Stimulated activated effector memory CD8-positive, alpha-beta T cell treated with anti-CD3 and anti-CD28 coated beads, Interleukin-12 subunit alpha, Interleukin-12 subunit beta, amount 100 ng/mL, for 72 hours (primary cell): ENCODE results near the gene UNG.

Experiments used
- ATAC-seq: fragments of 150-1000 bp; cut with Tn5 transposase; 2 replicates; pipeline ENCODE4 v1.10.0; 2021
- DNase-seq, 2 donors: peaks; one replicate each; pipeline ENCODE4 v3.0.0; 2021 to 2022; ENCODE audit warnings: low spot score in 2 of 2
- H3K27ac Mint-ChIP-seq: one replicate; pipeline ENCODE4 v1.8.0; 2022; ENCODE audit warnings: mild to moderate bottlenecking, mixed read lengths
- H3K36me3 Mint-ChIP-seq: one replicate; pipeline ENCODE4 v1.8.0; 2022; ENCODE audit warnings: mild to moderate bottlenecking, mixed read lengths
- H3K4me1 Mint-ChIP-seq: one replicate; pipeline ENCODE4 v1.8.0; 2022; ENCODE audit warnings: mixed read lengths
- H3K4me3 Mint-ChIP-seq: one replicate; pipeline ENCODE4 v1.8.0; 2022; ENCODE audit warnings: mild to moderate bottlenecking, mixed read lengths
- H3K9me3 Mint-ChIP-seq: one replicate; pipeline ENCODE4 v1.8.0; 2022; ENCODE audit warnings: mixed read lengths

UNG gene

GRCh38 chr12:109102491-109102890, 5.1 kb downstream of the UNG start:
- Mint-ChIP-seq H3K4me1 (peaks cover 28% of the 10 kb centered on the region), H3K27ac (no peak overlapping the region), H3K9me3 (no peaks in the 10 kb centered on the region), H3K36me3 (peaks cover 97% of the 10 kb centered on the region), H3K4me3 (no peak overlapping the region)
- no peak for ATAC-seq
- DNase-seq, result no peak

- Mint-ChIP-seq H3K4me1 (peaks cover 7% of the 10 kb centered on the region), H3K36me3 (peaks cover 97% of the 10 kb centered on the region), H3K27ac (peak overlapping the region; percentile 9), H3K9me3 (no peaks in the 10 kb centered on the region), H3K4me3 (no peak overlapping the region)
- ATAC-seq (no peak), DNase-seq (no peak)
These were observed 7.8 kb downstream of the UNG start for GRCh38 chr12:109105176-109105575.

DNA sequence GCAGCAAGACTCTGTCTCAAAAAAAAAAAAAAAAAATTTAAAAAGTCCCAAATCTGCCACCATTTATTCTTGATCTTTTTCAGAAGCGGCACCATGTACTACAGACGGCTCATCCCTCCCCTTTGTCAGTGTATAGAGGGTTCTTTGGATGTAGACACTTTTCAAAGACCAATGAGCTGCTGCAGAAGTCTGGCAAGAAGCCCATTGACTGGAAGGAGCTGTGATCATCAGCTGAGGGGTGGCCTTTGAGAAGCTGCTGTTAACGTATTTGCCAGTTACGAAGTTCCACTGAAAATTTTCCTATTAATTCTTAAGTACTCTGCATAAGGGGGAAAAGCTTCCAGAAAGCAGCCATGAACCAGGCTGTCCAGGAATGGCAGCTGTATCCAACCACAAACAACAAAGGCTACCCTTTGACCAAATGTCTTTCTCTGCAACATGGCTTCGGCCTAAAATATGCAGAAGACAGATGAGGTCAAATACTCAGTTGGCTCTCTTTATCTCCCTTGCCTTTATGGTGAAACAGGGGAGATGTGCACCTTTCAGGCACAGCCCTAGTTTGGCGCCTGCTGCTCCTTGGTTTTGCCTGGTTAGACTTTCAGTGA, 12.5 kb downstream of the UNG start:
- H3K9me3 Mint-ChIP-seq, result no peaks in the 10 kb centered on the region
- DNase-seq, result no peak
- no peaks in the 10 kb centered on the region for H3K4me1 Mint-ChIP-seq
- ATAC-seq, result no peak
- peaks cover 64% of the 10 kb centered on the region for H3K36me3 Mint-ChIP-seq
- H3K27ac Mint-ChIP-seq, result no peak overlapping the region
- H3K4me3 Mint-ChIP-seq, result no peak overlapping the region

GRCh38 chr12:109110988-109111495, 13.6 kb downstream of the UNG start:
- H3K9me3 Mint-ChIP-seq, result no peaks in the 10 kb centered on the region
- peak overlapping the region; percentile 50 for H3K27ac Mint-ChIP-seq
- peak; percentile 75 for ATAC-seq
- peaks cover 5% of the 10 kb centered on the region for H3K4me1 Mint-ChIP-seq
- DNase-seq, result peak in 1 of 2 donors; percentile 68
- peak overlapping the region; percentile 48 for H3K4me3 Mint-ChIP-seq
- H3K36me3 Mint-ChIP-seq, result peaks cover 53% of the 10 kb centered on the region

GRCh38 chr12:109112720-109113465, 15.5 kb downstream of the UNG start:
- Mint-ChIP-seq H3K4me1 (peaks cover 5% of the 10 kb centered on the region), H3K36me3 (peaks cover 35% of the 10 kb centered on the region), H3K4me3 (no peak overlapping the region), H3K27ac (no peak overlapping the region), H3K9me3 (no peaks in the 10 kb centered on the region)
- DNase-seq (no peak), ATAC-seq (no peak)

DNA sequence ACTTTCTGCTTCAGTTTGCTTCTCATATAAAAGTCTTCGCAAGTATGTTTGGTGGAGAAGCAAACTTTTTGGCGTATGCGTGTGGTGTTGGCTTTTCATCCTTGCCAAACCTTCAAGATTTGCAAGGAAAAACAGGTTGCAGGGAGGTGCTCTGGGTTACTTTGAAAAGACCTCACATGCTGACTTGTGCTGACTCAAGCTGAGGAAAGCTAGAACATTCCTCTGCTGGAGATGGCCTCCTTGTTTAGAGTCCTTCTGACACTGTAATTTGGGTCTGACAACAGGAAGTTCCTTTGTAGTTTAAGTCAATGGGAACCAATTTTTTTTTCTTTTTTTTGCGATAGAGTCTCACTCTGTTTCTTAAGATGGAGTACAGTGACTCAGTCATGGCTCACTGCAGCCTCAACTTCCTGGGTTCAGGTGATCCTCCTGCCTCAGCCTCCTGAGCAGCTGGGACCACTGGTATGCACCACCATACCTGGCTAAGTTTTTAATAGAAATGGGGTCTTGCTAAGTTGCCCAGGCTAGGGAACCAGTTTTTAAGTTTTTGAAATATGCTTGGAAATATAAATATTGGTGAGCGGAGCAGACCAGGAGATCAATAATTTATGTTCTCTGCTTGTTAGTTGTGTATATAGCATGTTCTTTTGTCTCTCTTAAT, 16.4 kb downstream of the UNG start:
- no peaks in the 10 kb centered on the region for H3K9me3 Mint-ChIP-seq

DNA sequence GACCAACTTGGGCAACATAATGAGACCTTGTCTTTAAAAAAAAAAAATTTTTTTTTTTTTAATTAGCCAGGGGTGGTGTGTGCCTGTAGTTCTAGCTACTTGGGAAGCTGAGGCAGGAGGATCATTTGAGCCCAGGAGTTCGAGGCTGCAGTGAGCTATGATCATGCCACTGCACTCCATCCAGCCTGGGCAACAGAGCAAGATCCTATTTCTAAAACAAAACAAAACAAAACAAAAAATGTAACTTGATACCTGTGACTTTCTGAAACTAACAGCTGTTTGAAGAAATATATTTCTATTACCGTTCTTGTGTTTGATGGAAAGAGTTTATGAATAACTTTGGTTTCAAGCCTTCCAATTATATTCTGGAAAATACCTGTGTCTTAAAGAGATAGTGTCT, 17.2 kb downstream of the UNG start:
- ATAC-seq (no peak), DNase-seq (no peak)
- no peaks in the 10 kb centered on the region for H3K9me3 Mint-ChIP-seq
- H3K4me3 Mint-ChIP-seq, result no peak overlapping the region
- H3K36me3 Mint-ChIP-seq, result peaks cover 17% of the 10 kb centered on the region
- H3K27ac Mint-ChIP-seq, result no peak overlapping the region
- H3K4me1 Mint-ChIP-seq, result peaks cover 5% of the 10 kb centered on the region

More for the DNA sequence above, 16.4 kb downstream of the UNG start:
- Mint-ChIP-seq H3K36me3 (peaks cover 26% of the 10 kb centered on the region), H3K27ac (no peak overlapping the region), H3K4me3 (no peak overlapping the region), H3K4me1 (peaks cover 5% of the 10 kb centered on the region)
- DNase-seq, result no peak
- ATAC-seq, result no peak

DNA sequence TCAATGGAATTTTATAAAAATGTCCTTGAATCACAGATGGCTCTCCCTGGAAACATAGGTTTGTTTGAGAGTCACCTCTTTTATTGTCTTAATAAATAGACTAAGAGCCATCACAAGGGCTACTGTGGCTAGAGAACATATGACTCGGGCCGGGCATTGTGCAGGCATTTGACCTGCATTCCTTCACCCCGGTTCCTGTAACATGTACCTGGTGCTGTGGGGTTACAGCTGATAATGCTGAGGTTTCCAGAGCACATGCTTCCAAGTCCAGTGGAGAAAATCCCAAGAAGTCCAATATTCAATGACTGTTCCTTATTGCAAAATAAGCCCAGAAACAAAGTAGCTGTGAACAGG, 18.0 kb downstream of the UNG start:
- Mint-ChIP-seq H3K4me3 (no peak overlapping the region), H3K9me3 (no peaks in the 10 kb centered on the region), H3K4me1 (peaks cover 5% of the 10 kb centered on the region), H3K36me3 (peaks cover 10% of the 10 kb centered on the region), H3K27ac (no peak overlapping the region)
- no peak for ATAC-seq
- no peak for DNase-seq

GRCh38 chr12:109115758-109116610, 18.6 kb downstream of the UNG start, which contains the start of gene ACACB:
Gene ACACB (plus strand): TSS chr12:109116587. CDS start chr12:109139406, 22,819 bp downstream.
- peaks cover 5% of the 10 kb centered on the region for H3K4me1 Mint-ChIP-seq
- peaks cover 5% of the 10 kb centered on the region for H3K36me3 Mint-ChIP-seq
- ATAC-seq (no peak), DNase-seq (no peak)
- H3K9me3 Mint-ChIP-seq, result no peaks in the 10 kb centered on the region
- H3K4me3 Mint-ChIP-seq, result no peak within 1 kb of the TSS
- H3K27ac Mint-ChIP-seq, result no peak within 1 kb of the TSS

DNA sequence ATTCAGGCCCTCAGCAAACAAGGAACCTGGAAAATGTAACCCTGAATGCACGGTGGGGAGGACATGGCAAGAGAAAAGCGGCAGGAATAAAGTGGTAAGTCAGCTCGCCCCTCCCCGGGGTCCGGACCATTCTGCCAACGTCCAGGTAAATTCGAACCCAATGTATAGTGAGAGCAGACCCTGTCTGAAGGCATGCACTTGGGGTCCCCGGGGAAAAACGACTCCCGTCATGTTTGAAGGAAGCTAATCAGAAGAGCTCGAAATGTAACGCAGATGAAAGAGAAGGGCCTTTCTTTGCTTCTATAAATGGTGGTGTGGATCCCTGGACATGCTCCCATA, 19.2 kb downstream of the UNG start:
- Mint-ChIP-seq H3K27ac (no peak overlapping the region), H3K4me1 (peaks cover 5% of the 10 kb centered on the region), H3K4me3 (no peak overlapping the region), H3K9me3 (no peaks in the 10 kb centered on the region), H3K36me3 (peaks cover 2% of the 10 kb centered on the region)
- ATAC-seq (no peak), DNase-seq (no peak)

GRCh38 chr12:109120095-109120494, 22.7 kb downstream of the UNG start:
- H3K4me3 Mint-ChIP-seq, result no peak overlapping the region
- no peak for ATAC-seq
- peaks cover 5% of the 10 kb centered on the region for H3K4me1 Mint-ChIP-seq
- DNase-seq, result no peak
- H3K9me3 Mint-ChIP-seq, result no peaks in the 10 kb centered on the region
- H3K27ac Mint-ChIP-seq, result no peak overlapping the region
- no peaks in the 10 kb centered on the region for H3K36me3 Mint-ChIP-seq

- H3K9me3 Mint-ChIP-seq, result no peaks in the 10 kb centered on the region
- H3K27ac Mint-ChIP-seq, result no peak overlapping the region
- H3K4me3 Mint-ChIP-seq, result no peak overlapping the region
- H3K36me3 Mint-ChIP-seq, result no peaks in the 10 kb centered on the region
- no peak for ATAC-seq
- peaks cover 5% of the 10 kb centered on the region for H3K4me1 Mint-ChIP-seq
- DNase-seq, result no peak
These were observed 23.2 kb downstream of the UNG start for GRCh38 chr12:109120557-109120956.

DNA sequence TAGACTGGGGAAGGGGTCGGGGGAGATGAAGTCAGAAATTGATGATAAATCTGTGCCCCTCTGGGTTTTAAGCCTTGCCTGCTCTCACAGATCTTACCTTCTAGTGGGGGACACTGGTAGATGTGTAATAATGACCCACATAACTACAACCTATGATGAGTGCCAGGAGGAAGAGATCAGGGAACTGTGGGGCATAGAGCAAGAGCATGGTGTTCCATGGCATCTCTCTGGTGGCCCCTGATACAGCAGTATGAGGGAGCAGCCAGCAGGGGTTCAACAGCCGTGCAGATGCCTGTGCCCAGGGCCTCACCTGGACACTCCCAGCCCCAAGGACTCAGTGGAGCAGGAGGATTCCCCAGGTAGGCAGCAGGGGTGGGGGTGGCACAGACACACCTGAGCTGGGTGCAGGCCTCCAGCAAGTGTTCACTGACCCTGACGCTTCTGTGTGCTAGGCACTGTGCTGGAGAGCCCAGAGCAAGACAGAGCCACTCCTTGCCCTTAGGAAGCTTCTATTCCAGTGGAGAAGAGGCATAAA, 24.0 kb downstream of the UNG start:
- H3K9me3 Mint-ChIP-seq, result no peaks in the 10 kb centered on the region
- H3K4me3 Mint-ChIP-seq, result no peak overlapping the region
- ATAC-seq (no peak), DNase-seq (no peak)
- H3K36me3 Mint-ChIP-seq, result no peaks in the 10 kb centered on the region
- H3K4me1 Mint-ChIP-seq, result no peaks in the 10 kb centered on the region
- no peak overlapping the region for H3K27ac Mint-ChIP-seq

- no peaks in the 10 kb centered on the region for H3K9me3 Mint-ChIP-seq
- no peak for ATAC-seq
These were observed 27.7 kb downstream of the UNG start for GRCh38 chr12:109124878-109125648.

More at GRCh38 chr12:109124878-109125648, 27.7 kb downstream of the UNG start:
- Mint-ChIP-seq H3K4me1 (no peaks in the 10 kb centered on the region), H3K36me3 (no peaks in the 10 kb centered on the region), H3K4me3 (no peak overlapping the region), H3K27ac (no peak overlapping the region)
- no peak for DNase-seq
